Brain microvascular endothelial cell (primary cell): Measurements from ENCODE around the gene AIM2.
"Not testable (repeated sequence)": the region's sequence is repeated elsewhere in the genome, so short reads cannot be mapped to it uniquely, and the experiment has no call there.

Experiments
- DNase-seq: peaks from one replicate; pipeline ENCODE4 v3.0.0-alpha.2; 2020
- H3K27ac ChIP-seq: fragments of 250-450 bp; sonication (Bioruptor Pico); 2 replicates; pipeline ENCODE4 v1.5.1; 2020; ENCODE audit warnings: mild to moderate bottlenecking, moderate library complexity
- H3K27me3 ChIP-seq: fragments of 250-450 bp; sonication (Bioruptor Pico); replicated peaks from 2 replicates; pipeline ENCODE4 v1.5.1; 2020; ENCODE audit warnings: mild to moderate bottlenecking
- H3K36me3 ChIP-seq: fragments of 250-450 bp; sonication (Bioruptor Pico); replicated peaks from 2 replicates; pipeline ENCODE4 v1.5.1; 2020; ENCODE audit warnings: mild to moderate bottlenecking
- H3K4me3 ChIP-seq: 2 replicates; pipeline ENCODE4 v1.5.1; 2011; ENCODE audit warnings: low read depth, mild to moderate bottlenecking, control low read depth, low read length, moderate library complexity
- in situ Hi-C: cut with HindIII; loops from 2 replicates; pipeline ENCODE4 v1.10.0; 2017; ENCODE audit warnings: low sequenced_read_pairs, low pct_ligation_motif_present
- TF ChIP-seq, protein P1 (sequence below): IDR thresholded peaks from 2 replicates; pipeline ENCODE4 v1.5.1; 2011; ENCODE audit warnings: low read depth, mild to moderate bottlenecking, moderate library complexity, low read length, control low read depth, inconsistent platforms; ENCODE audit errors: missing control alignments

The AIM2 gene

DNA sequence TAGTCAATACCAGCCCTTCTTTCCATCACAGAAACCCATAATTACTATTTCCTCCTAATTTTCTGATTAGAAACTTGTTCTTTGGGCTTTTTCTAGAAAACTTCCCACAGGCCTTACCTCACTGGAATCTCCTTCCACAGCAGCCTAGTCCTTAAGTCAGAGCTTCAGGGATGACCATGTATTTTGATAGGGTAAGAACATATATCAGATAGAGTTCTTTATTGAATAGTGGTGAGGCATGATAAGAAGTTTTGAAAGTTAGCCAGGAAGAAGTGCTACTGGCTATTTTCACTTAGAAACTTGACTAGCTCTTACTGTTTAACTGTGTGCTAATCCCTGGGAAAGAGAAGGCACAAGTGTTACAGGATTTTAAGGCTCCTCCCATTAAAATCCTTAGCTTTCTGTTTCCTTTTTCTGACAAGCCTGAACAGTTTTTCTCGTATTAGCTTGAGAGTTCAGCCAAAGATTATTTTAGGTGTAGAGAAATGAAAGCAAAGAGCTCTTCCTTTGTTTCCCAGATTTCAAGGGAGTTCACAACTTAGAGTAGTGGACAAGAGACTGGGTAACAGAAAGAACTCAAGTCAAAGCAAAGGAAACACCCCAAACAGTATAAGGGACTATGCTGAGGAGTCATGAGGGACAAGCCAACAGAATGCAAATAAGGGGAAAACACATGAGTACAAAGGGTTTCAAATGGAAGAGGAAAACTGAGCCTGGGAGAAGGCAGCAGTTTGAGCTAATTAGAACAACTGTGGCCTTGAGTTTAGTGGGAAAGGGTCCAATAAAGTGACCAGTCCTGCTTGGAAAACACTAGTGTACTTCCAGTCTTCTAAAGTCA, 37.2 kb upstream of the AIM2 start:
- in situ Hi-C loops, result no loop called here
- Histone ChIP-seq H3K27me3 (no peaks in the 10 kb centered on the region), H3K36me3 (no peaks in the 10 kb centered on the region), H3K27ac (no peak overlapping the region), H3K4me3 (no peak overlapping the region)
- DNase-seq, result no peak
- TF ChIP-seq, protein P1, sequence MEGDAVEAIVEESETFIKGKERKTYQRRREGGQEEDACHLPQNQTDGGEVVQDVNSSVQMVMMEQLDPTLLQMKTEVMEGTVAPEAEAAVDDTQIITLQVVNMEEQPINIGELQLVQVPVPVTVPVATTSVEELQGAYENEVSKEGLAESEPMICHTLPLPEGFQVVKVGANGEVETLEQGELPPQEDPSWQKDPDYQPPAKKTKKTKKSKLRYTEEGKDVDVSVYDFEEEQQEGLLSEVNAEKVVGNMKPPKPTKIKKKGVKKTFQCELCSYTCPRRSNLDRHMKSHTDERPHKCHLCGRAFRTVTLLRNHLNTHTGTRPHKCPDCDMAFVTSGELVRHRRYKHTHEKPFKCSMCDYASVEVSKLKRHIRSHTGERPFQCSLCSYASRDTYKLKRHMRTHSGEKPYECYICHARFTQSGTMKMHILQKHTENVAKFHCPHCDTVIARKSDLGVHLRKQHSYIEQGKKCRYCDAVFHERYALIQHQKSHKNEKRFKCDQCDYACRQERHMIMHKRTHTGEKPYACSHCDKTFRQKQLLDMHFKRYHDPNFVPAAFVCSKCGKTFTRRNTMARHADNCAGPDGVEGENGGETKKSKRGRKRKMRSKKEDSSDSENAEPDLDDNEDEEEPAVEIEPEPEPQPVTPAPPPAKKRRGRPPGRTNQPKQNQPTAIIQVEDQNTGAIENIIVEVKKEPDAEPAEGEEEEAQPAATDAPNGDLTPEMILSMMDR, result no peak

DNA sequence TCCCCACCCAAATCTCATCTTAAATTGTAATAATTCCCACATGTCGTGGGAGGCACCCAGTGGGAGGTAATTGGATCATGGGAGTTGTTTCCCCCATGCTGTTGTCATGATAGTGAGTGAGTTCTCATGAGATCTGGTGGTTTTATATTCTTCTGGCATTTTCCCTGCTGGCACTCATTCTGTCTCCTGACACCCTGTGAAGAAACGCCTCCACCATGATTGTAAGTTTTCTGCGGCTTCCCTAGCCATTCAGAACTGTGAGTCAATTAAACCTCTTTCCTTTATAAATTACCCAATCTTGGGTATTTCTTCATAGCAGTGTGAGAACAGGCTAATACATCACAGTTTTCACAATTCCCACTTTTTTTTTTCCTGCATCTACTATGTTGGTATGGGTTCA, 26.5 kb upstream of the AIM2 start:
- DNase-seq, H3K36me3 ChIP-seq, H3K4me3 ChIP-seq, in situ Hi-C loops, H3K27ac ChIP-seq, H3K27me3 ChIP-seq: not testable (repeated sequence)

DNA sequence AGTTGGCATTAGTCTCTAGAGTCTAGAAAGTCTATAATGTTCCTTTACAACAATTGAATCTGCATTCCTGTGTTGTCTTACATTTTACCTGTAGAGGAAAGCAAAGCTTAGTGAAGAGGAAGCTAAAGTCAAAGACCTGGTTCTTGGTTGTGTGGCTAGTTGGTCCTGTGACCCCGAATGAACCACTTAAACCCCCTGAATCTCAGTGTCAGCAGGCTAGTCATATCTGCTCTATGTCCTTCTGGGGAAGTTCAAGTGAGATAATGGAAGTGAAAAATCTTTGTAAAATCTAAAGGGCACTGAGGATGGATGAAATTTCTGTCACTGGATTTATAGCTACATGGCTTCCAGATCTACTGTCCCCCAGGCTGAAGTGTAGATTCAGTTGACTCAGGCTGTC, 24.0 kb upstream of the AIM2 start:
- TF ChIP-seq, protein P1, result no peak
- Histone ChIP-seq H3K27ac (no peak overlapping the region), H3K4me3 (no peak overlapping the region), H3K27me3 (no peaks in the 10 kb centered on the region), H3K36me3 (no peaks in the 10 kb centered on the region)
- in situ Hi-C loops, result no loop called here
- DNase-seq, result no peak

DNA sequence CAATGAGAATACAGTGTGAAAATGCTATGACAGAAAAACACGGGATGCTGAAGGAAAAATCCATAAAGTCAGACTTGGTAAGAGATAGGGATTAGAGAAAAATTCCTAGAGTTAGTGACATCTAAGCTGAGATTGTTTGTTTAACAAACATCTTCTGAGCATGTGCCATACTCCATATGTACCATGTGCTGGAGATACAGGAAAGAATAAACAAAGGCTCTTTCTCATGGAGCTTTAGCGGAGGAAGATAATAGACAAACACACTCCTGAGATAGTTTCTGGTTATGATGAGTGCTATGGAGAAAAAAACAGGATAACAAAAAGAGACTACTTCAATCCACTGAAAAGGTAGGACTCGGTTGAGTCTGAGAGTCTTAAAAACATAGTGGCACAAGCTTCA, 22.0 kb upstream of the AIM2 start:
- H3K36me3 ChIP-seq, result no peaks in the 10 kb centered on the region
- no peak overlapping the region for H3K27ac ChIP-seq
- TF ChIP-seq, protein P1, result no peak
- no peak for DNase-seq
- in situ Hi-C loops, result no loop called here
- H3K27me3 ChIP-seq, result no peaks in the 10 kb centered on the region
- H3K4me3 ChIP-seq, result no peak overlapping the region

DNA sequence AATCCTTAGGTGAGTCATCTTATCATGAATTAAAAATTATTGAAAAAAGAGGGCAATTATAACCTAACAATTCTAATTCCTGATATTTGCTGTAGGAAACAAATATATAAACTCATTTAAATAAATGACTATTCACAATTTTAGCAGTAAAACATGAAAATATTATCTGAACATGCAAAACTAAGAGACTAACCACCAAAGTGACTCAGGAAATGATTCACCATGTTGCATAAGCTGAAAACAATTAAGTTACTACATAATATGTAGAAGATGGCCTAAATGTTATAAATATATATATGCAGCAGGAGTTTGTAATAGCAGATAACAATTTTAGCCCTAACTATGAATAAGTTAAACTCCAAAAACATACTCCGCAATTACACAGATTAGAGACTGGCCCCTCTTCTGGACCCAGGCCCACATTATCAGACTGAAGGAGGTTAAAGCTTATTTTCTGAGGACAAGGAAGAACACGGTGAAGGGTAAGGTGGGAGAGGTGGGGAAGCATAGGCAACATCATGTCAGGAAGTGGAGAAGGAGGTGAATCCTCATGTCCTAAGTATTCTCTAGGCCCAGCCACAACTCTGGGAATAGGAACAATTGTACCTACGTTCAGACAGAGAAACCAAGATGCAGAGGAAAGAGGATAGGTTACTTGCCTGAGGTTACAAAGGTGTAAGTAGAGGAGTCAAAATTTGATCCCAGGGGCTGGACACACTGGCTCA, 15.6 kb upstream of the AIM2 start:
- H3K4me3 ChIP-seq, result no peak overlapping the region
- H3K36me3 ChIP-seq, result no peaks in the 10 kb centered on the region
- DNase-seq, result no peak
- H3K27me3 ChIP-seq, result no peaks in the 10 kb centered on the region
- TF ChIP-seq, protein P1, result no peak
- in situ Hi-C loops, result no loop called here
- H3K27ac ChIP-seq, result peak overlapping the region; percentile 70

DNA sequence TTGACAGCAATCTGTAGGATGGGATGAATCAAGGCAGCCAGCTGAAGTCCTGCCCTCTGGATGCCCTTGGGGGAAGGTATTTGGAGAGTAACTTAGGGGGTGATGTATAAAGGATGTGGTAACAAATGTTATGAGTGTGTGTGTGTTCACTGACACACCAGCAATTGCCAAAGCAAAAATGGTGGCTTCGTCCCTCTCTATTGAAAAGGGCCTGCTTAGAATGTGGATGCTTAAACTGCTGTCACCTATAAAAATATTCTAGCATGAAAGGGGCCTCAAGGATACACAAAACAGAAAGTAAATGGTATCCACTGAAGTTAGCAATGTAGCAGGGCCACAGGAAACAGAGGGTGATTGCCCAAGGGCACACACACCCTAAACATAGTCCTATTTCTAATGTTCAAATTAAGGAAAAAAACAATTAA, 15.1 kb upstream of the AIM2 start:
- no peak overlapping the region for H3K4me3 ChIP-seq
- peak; percentile 29 for DNase-seq
- H3K36me3 ChIP-seq, result no peaks in the 10 kb centered on the region
- in situ Hi-C loops, result no loop called here
- no peaks in the 10 kb centered on the region for H3K27me3 ChIP-seq
- H3K27ac ChIP-seq, result peak overlapping the region; percentile 70
- TF ChIP-seq, protein P1, result no peak
